ENCODE measurements around the gene GPC6. TPM values are rescaled to one million over a fixed set of nuclear protein-coding genes. Genes with fewer than 3 reads are reported as not detected.

Gene GPC6
- total RNA-seq, 1 experiment from 2014 or later = 16.7 TPM

DNA sequence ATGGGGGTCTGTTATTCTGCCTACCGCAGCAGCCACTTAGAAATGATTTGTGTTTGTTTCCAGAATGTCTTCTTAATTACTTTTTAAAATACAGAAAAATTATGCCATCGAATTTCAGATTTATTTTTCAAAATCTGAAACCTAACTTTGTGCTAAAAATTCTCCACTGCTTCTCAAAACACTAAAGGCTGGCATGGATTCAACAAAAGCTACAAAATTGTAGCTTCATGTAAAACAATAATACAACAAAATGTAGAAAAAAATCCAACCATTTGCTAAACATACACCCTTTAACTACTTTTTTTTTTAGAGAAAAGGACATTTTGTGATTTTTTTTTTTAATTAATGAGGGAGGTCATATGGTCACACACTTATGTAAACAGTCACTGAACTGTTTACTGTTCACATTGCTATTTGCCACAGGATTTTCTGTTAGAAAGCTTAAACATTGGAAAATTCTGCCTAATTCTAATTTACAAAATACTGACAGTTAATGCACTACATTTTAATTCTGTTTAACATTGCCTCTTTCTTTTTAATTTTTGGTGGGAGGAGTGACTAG, 646.3 kb downstream of the GPC6 start:
- DNase-seq (ENCODE audit: extremely low read depth, low read depth) = no peak

GRCh38 chr13:93875547-93875946, 648.9 kb downstream of the GPC6 start:
- no peak for DNase-seq (ENCODE audit: extremely low read depth, low read depth)

DNA sequence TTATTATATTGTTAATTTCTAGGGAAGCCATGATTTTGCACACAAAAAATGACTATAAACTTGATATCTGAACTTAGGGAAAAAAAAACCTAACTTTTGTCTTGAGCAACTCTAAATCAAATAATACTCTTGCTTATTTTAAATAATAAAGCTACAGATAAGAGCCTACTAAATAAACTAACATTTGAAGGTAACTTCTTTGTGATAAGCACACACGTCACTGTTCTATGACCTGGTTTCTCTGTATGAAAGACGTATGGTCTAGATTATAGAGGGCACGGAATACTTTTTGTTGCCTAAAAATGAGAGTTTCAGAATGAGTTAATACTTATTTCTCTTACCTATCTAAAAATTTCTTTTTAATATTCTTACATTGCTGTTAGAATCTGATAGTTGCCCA, 649.6 kb downstream of the GPC6 start:
- DNase-seq (ENCODE audit: extremely low read depth, low read depth) = no peak

GRCh38 chr13:93878675-93879074, 652.1 kb downstream of the GPC6 start:
- no peak for DNase-seq (ENCODE audit: extremely low read depth, low read depth)

DNA sequence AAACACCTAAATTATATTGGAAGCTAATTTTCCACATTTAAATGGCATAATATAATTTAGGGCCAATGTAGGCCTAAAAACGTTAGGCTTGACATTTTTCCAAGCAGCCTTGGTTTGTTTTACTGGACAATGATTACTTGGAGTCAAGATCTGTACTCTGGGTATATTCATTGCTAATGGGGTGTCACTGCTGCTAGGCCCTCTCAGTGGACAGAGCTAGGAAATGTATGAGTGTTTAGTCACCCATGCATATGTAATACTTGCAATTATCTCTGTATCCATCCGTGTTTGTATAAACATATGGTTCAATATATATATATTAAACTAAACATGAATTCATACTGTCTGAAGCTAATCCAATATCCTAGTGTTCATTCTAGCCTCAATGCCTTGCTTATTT, 654.8 kb downstream of the GPC6 start:
- no peak for DNase-seq (ENCODE audit: extremely low read depth, low read depth)

GRCh38 chr13:93882086-93882651, 655.6 kb downstream of the GPC6 start:
- no peak for DNase-seq (ENCODE audit: extremely low read depth, low read depth)

GRCh38 chr13:93889430-93889951, 662.9 kb downstream of the GPC6 start:
- DNase-seq (ENCODE audit: extremely low read depth, low read depth) = no peak

DNA sequence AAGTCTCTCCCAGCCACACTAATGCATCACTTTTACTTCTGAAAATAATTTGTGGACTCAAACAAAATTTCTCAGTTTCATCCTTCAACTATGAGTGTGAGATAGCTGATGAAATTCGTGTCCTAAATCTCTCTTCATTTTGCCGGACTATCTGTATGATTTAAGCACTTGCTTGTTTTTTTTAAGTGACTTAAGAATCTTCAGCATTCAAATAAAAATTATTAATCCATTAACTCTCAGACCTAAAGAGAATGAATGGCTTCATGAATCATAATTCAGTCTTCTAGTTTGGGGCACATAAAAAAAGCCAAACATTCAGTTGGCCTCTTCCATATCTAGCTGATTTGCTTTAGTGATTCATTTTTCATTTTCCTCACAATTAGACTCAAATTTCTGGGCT, 673.4 kb downstream of the GPC6 start:
- DNase-seq (ENCODE audit: extremely low read depth, low read depth) = no peak

DNA sequence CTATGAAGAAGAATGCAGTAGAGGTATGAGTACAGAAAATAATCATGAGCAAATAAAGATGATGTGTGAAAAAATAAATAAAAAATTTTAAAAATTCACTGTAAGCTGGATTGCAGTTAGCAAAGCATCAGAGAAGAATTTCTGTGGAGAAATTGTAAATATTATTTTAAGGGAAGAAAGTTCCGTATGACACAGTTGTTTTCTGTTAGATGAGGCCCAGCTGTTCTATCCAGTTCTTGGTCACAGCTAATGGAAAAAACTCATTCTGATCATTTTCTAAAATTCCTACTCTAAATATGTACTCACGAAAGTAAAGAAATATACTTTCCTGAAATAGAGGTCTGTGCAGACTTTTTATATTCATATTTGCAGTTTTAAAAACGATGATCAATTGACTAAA, 674.1 kb downstream of the GPC6 start:
- DNase-seq (ENCODE audit: extremely low read depth, low read depth) = no peak

- no peak for DNase-seq (ENCODE audit: extremely low read depth, low read depth)
Measured at GRCh38 chr13:93903909-93904308, 677.3 kb downstream of the GPC6 start.

- DNase-seq (ENCODE audit: extremely low read depth, low read depth) = no peak
Measured at GRCh38 chr13:93915269-93915809, 688.7 kb downstream of the GPC6 start.

DNA sequence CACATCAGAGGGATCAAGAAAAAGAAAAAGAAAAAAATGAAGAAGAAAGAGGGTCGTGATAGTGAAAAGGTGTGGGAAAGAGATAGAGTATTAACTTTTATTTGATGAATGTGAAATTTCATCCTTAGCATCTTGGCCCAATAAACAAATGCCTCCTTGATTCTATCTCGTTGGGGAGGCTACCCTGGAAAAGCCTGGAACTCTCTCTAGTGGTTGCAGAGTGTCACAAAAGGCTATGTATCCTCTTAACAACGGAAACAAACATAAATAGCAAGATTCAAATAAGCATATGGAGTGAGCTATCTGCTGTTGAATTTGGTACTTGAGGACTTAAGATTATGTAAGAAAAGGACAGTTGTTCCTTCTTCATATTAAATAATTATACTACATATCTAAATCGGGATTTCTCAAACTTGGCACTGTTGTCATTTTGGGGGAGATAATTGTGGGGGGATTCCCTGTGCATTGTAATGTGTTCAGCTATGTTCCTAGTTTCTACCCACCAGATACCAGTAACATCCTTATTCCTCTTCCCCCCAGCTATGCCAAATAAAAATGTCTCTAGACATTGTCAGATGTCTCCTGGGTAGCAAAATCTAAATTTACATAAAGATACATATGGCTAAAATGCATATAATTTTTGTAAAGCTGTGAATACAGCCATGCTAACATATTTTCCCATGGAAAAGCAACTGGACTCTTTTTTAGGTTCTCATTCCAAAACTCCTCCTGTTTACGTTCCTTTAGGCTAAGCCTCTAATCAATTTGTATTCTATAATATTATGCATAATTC, 695.7 kb downstream of the GPC6 start:
- no peak for DNase-seq (ENCODE audit: extremely low read depth, low read depth)

DNA sequence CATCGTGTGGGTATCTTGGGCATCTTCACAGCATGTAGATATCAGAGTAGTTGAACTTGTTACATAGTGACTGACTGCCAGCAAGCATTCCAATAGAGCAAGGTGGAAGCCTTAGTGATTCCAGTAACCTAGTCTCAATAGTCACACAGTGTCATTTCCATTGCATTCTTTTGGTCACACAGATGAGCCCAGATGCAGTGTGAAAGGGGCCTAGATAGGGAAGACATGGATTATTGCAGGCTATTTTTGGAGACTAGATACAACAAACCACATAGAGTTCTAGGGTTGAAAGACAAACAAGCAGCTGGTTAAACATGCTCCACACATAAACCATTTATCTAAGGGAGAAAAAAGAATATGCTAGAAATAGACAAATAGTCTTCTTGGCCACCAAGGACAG, 699.4 kb downstream of the GPC6 start:
- DNase-seq (ENCODE audit: extremely low read depth, low read depth) = no peak

DNA sequence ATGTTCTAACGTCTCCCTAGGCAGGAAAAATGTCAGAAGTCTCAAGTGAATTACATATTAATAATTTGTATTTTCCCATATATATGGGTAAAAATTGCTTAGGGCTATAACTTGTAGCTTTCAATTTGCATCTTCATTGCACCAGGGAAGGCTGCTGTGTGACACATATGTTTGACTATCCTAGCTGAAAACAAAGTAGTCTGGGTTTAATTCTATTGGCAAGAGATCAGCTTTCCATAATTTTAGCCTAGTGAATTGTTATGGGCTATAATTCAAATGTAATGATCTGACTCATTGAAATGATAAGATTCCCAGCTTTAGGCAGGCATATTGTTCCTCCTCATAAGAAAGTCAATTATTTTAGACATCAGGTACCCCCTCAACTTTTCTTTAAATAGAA, 699.8 kb downstream of the GPC6 start:
- DNase-seq (ENCODE audit: extremely low read depth, low read depth) = no peak

DNA sequence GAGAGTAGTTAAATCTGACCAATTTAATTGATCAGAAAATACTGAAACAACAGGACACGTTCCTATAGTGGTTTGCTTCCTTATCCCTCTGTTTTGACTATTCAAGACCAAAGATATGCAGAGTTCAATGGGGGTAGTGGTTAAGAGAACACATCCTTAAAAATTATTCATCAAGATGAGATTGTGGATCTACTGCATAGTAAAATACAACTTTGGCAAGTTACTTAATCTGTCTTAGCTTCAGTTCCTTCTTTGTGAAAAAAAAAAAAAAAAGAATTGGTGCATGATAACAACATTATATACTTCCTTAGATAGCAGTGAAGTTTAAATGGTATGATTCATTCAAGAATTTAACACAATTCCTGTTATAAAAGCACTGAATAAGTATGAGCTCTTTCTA, 700.8 kb downstream of the GPC6 start:
- no peak for DNase-seq (ENCODE audit: extremely low read depth, low read depth)

DNA sequence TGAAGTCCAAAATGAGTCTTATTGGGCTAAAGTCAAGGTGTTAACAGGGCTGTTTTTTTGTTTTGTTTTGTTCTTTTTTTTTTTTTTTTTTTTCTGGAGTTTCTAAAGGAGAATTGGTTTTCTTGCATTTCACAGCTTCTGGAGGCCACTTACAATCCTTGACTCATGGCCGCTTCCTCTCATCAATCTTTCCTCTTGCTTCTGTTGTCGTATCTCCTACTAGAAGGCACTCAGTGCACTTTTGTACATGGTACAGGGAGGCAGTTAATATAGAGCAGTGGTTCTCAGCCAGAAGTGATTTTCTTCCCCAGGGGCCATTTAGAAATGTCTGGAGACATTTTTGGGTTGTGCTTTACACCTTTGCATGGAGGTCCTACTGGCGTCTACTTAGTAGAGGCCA, 706.3 kb downstream of the GPC6 start:
- no peak for DNase-seq (ENCODE audit: extremely low read depth, low read depth)

GRCh38 chr13:93936901-93937300, 710.3 kb downstream of the GPC6 start:
- no peak for DNase-seq (ENCODE audit: extremely low read depth, low read depth)

DNA sequence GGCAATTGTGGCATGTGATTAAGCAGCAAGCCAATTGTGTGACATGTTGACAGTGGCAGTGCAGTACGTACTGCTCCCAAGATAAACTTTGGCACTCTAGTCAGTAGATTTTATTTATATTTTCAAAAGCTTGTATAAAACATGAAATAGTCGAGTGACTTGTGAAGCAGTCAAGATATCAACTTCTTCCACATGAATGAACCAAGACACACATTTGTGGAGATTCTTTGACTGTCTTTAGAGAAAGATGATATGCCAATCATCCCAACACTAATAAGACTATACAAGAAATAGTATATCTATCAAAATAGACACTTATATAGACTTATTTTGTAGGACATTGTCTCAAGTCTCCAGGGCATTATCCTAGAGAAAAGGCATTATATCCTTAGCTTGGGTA, 714.8 kb downstream of the GPC6 start:
- DNase-seq (ENCODE audit: extremely low read depth, low read depth) = no peak

DNA sequence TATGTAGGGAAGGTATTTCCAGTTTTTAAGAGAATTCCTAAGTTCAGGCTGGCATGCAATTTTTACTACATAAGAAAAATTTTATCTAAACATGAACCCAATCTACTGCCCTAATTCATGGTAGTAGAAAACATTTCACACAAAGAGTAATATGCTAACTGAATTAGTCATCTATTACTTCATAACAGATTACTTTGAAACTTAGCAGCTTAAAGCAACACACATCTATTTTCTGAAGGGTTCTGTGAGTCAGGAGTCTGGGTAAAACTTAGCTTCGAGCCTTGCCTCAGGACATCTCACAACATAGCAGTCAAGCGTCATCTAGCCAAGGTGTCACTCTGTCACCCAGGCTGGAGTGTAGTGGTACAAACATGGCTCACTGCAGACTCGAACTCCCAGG, 715.4 kb downstream of the GPC6 start:
- no peak for DNase-seq (ENCODE audit: extremely low read depth, low read depth)

- DNase-seq (ENCODE audit: extremely low read depth, low read depth) = no peak
Measured at GRCh38 chr13:93945621-93946020, 719.0 kb downstream of the GPC6 start.

DNA sequence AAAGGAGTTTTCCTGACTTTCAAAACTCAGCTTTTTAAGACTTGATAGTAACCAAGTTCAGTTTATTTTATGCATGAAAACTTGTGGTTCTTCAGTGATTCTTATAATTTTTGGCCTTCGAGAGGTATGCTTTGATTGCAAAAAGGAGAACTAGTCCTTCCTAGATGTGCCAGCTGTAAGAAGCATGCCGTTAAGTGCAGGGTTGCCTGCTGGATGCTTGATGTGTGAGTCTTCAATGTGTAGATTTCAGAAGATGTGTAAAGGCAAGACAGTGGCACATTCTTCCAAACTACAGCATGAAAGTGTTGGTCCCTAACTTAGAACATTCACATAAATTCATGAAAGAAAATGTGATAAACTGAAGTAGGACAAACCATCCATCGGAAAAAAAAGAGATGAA, 720.4 kb downstream of the GPC6 start:
- no peak for DNase-seq (ENCODE audit: extremely low read depth, low read depth)

GRCh38 chr13:93947651-93948050, 721.0 kb downstream of the GPC6 start:
- DNase-seq (ENCODE audit: extremely low read depth, low read depth) = no peak

Data from NCI-H460 (cell line).